Liver (tissue), 9 donors: ENCODE measurements around the gene MST1R. TPM values are rescaled to one million over a fixed set of nuclear protein-coding genes. Genes with fewer than 3 reads are reported as not detected.
A peak's percentile ranks its signal among the peaks of the same experiment; 100 is the strongest.

Experiments used
- DNase-seq: peaks from one replicate; pipeline ENCODE4 v3.0.0-alpha.2; 2017; ENCODE audit warnings: low spot score
- H3K27ac ChIP-seq, 2 donors: one replicate each; pipeline ENCODE4 v1.7.0; 2013; ENCODE audit warnings: inconsistent platforms in 2 of 2, low read length in 2 of 2, control low read depth in 1 of 2, low read depth in 1 of 2, mild to moderate bottlenecking in 1 of 2
- H3K27me3 ChIP-seq, 4 donors: one replicate each; pipeline versions ENCODE4 v1.6.1 to v1.7.0; 2013; ENCODE audit warnings: low read length in 3 of 4, inconsistent platforms in 1 of 4, mild to moderate bottlenecking in 1 of 4, moderate library complexity in 1 of 4; ENCODE audit not compliant: control insufficient read depth in 4 of 4, insufficient read depth in 4 of 4
- H3K36me3 ChIP-seq, 4 donors: one replicate each; pipeline versions ENCODE4 v1.6.1 to v1.7.0; 2013; ENCODE audit warnings: low read length in 3 of 4, mild to moderate bottlenecking in 3 of 4, low read depth in 1 of 4, moderate library complexity in 1 of 4; ENCODE audit not compliant: control insufficient read depth in 4 of 4, insufficient read depth in 3 of 4
- H3K4me1 ChIP-seq, 4 donors: one replicate each; pipeline versions ENCODE4 v1.6.1 to v1.7.0; 2013; ENCODE audit warnings: low read length in 3 of 4, mild to moderate bottlenecking in 3 of 4, moderate library complexity in 1 of 4; ENCODE audit not compliant: control insufficient read depth in 4 of 4, insufficient read depth in 4 of 4
- H3K4me3 ChIP-seq, 3 donors: one replicate each; pipeline versions ENCODE4 v1.6.1 to v1.7.0; 2013; ENCODE audit warnings: low read length in 3 of 3, control low read depth in 1 of 3, low read depth in 1 of 3, mild to moderate bottlenecking in 1 of 3
- H3K9ac ChIP-seq, 2 donors: one replicate each; pipeline ENCODE4 v1.7.0; 2013; ENCODE audit warnings: low read length in 2 of 2, mild to moderate bottlenecking in 2 of 2, moderate library complexity in 2 of 2, control low read depth in 1 of 2, low read depth in 1 of 2
- H3K9me3 ChIP-seq, 4 donors: one replicate each; pipeline versions ENCODE4 v1.6.1 to v1.7.0; 2013; ENCODE audit warnings: low read length in 3 of 4; ENCODE audit not compliant: control insufficient read depth in 4 of 4
- ATF3 ChIP-seq: IDR thresholded peaks from 2 replicates; pipeline ENCODE4 v1.6.1; 2016; ENCODE audit warnings: antibody characterized with exemption
- EGR1 ChIP-seq, 2 donors: IDR thresholded peaks; 2 replicates each; pipeline ENCODE4 v1.6.1; 2016 to 2018; ENCODE audit warnings: antibody characterized with exemption in 2 of 2, low read depth in 2 of 2
- FOXA1 ChIP-seq: IDR thresholded peaks from 2 replicates; pipeline ENCODE4 v1.6.1; 2016; ENCODE audit warnings: antibody characterized with exemption
- FOXA2 ChIP-seq: IDR thresholded peaks from 2 replicates; pipeline ENCODE4 v1.6.1; 2016; ENCODE audit warnings: antibody characterized with exemption
- GABPA ChIP-seq, 2 donors: IDR thresholded peaks in 1 of 2; conservative IDR thresholded peaks in 1 of 2; 2 replicates each; pipeline ENCODE4 v1.6.1; 2016; ENCODE audit warnings: antibody characterized with exemption in 2 of 2, mild to moderate bottlenecking in 1 of 2, moderate library complexity in 1 of 2
- HNF4A ChIP-seq, 2 donors: conservative IDR thresholded peaks; 2 replicates each; pipeline ENCODE4 v1.6.1; 2016; ENCODE audit warnings: antibody characterized with exemption in 2 of 2, mild to moderate bottlenecking in 2 of 2
- HNF4G ChIP-seq: IDR thresholded peaks from 2 replicates; pipeline ENCODE4 v1.6.1; 2016; ENCODE audit warnings: antibody characterized with exemption
- JUND ChIP-seq, 2 donors: IDR thresholded peaks; 2 replicates each; pipeline ENCODE4 v1.6.1; 2016; ENCODE audit warnings: antibody characterized with exemption in 2 of 2
- MAX ChIP-seq: IDR thresholded peaks from 2 replicates; pipeline ENCODE4 v1.6.1; 2016; ENCODE audit warnings: antibody characterized with exemption
- NR2F2 ChIP-seq: IDR thresholded peaks from 2 replicates; pipeline ENCODE4 v1.6.1; 2016; ENCODE audit warnings: antibody characterized with exemption
- RAD21 ChIP-seq, 2 donors: IDR thresholded peaks; 2 replicates each; pipeline ENCODE4 v1.6.1; 2016; ENCODE audit warnings: antibody characterized with exemption in 2 of 2, mild to moderate bottlenecking in 2 of 2
- REST ChIP-seq: IDR thresholded peaks from 2 replicates; pipeline ENCODE4 v1.6.1; 2016; ENCODE audit warnings: antibody characterized with exemption, mild to moderate bottlenecking
- RXRA ChIP-seq, 2 donors: IDR thresholded peaks; 2 replicates each; pipeline ENCODE4 v1.6.1; 2017 to 2018; ENCODE audit warnings: antibody characterized with exemption in 2 of 2, mild to moderate bottlenecking in 1 of 2
- TAF1 ChIP-seq: conservative IDR thresholded peaks from 2 replicates; pipeline ENCODE4 v1.6.1; 2016; ENCODE audit warnings: antibody characterized with exemption, mild to moderate bottlenecking
- YY1 ChIP-seq: IDR thresholded peaks from 2 replicates; pipeline ENCODE4 v1.6.1; 2016; ENCODE audit warnings: antibody characterized with exemption, mild to moderate bottlenecking
- WGBS: extraction: QIAGEN DNeasy Blood & Tissue Kit; methylation state at CpG from one replicate; pipeline ENCODE4 v1.1.7; 2013; 5-methylcytosine and 5-hydroxymethylcytosine counted together
- polyA plus RNA-seq, 2 donors: library from polyadenylated mRNA; stranded (reverse) in 1 of 2; unstranded in 1 of 2; fragments of 200-250 nt in 1 of 2; fragments of >200 nt in 1 of 2; fragmentation: Nextera tagmentation in 1 of 2; extraction: Ambion mirVana in 1 of 2; gene quantifications; one replicate each; pipeline versions ENCODE4 v1.2.1 to v1.2.3, GENCODE V29; 2013 to 2015
- total RNA-seq, 2 donors: library from RNA; depleted of rRNA; stranded (reverse); fragments of >200 nt; gene quantifications; one replicate each; pipeline ENCODE4 v1.2.3, GENCODE V29; 2014
- TF ChIP-seq, protein P1 (sequence below): IDR thresholded peaks from 2 replicates; pipeline ENCODE4 v1.6.1; 2016; ENCODE audit warnings: antibody characterized with exemption
- donor health status: healthy.
- donor health status: healthy.
- donor health status: healthy.
- donor health status: healthy.
- donor health status: healthy.

The MST1R gene
- total and polyA plus RNA-seq, 4 donors: 0.10 to 0.56 (median 0.33) TPM

DNA sequence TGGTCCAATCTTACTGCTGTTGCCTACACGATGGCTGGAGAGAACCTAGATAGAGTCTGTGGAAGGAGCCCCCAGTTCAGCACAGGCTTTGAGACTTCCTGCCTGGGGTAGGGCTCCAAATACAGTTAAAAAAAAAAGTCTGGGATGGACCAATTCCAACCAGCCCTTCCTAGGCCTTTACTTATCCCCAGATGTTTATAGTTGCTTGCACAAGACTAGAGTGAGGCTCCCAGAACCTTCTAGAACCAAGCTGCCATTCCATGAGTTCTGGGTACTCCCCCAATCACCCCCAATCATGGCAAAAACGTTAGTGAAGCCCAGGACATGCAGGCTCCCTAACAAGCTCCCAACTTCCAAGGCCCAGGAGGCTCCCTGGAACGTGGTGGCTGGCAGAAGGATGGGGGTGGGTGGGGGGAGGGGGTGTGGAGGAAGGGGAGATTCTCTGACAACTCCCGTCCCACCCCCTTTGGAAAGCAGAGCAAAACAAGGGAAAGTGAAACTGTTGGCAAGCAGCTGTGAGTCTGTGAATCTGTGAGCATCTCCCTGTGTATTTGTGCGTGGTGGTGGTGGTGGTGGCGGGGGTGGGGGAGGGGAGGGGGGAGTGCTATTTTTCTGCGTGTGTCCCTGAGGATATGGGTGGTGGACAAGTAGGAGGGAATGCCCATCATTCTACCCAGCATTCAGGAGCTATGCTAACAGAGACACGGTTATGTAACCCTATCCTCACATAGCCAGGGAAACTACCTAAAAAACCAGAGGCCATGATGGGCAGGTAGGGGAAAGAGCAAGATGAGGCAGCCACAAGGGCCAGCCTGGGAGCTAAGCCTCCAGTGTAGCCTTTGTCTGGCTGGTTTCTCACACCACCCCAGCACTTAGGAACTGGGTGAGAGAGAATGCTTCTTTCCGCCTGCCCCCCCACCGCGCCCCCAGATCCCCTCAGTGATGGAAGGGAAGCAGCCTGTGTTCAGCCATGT, 2.0 kb downstream of the MST1R start:
- Histone ChIP-seq H3K9ac (no peak overlapping the region), H3K27ac (no peak overlapping the region), H3K4me1 (peaks cover 4 to 14% (median 6%) of the 10 kb centered on the region in 4 donors), H3K4me3 (no peak overlapping the region), H3K36me3 (no peaks in the 10 kb centered on the region), H3K9me3 (no peaks in the 10 kb centered on the region), H3K27me3 (no peaks in the 10 kb centered on the region)
- TF ChIP-seq FOXA2 (no peak), RAD21 (IDR thresholded peaks at IDR 0.05) (no peak), EGR1 (IDR thresholded peaks at IDR 0.05; ENCODE audit: low read depth in 2 of 2) (no peak), ATF3 (no peak), FOXA1 (no peak), NR2F2 (no peak)
- TF ChIP-seq, protein P1, sequence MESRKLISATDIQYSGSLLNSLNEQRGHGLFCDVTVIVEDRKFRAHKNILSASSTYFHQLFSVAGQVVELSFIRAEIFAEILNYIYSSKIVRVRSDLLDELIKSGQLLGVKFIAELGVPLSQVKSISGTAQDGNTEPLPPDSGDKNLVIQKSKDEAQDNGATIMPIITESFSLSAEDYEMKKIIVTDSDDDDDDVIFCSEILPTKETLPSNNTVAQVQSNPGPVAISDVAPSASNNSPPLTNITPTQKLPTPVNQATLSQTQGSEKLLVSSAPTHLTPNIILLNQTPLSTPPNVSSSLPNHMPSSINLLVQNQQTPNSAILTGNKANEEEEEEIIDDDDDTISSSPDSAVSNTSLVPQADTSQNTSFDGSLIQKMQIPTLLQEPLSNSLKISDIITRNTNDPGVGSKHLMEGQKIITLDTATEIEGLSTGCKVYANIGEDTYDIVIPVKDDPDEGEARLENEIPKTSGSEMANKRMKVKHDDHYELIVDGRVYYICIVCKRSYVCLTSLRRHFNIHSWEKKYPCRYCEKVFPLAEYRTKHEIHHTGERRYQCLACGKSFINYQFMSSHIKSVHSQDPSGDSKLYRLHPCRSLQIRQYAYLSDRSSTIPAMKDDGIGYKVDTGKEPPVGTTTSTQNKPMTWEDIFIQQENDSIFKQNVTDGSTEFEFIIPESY: no peak
- WGBS: 65% methylated on average over 11 of the region's 11 CpGs
- no peak for DNase-seq

- H3K9me3 ChIP-seq: no peaks in the 10 kb centered on the region
- no peak overlapping the region for H3K9ac ChIP-seq
- H3K4me3 ChIP-seq: no peak overlapping the region
- TF ChIP-seq HNF4A (conservative IDR thresholded peaks at IDR 0.05) (peak in 1 of 2 donors; percentile 5), YY1 (no peak), FOXA2 (no peak), RAD21 (IDR thresholded peaks at IDR 0.05) (peak in 1 of 2 donors; percentile 54)
- TF ChIP-seq, protein P1: no peak
- no peaks in the 10 kb centered on the region for H3K36me3 ChIP-seq
- no peaks in the 10 kb centered on the region for H3K27me3 ChIP-seq
- no peak for DNase-seq
- H3K27ac ChIP-seq: no peak overlapping the region
- H3K4me1 ChIP-seq: peaks cover 0 to 7% (median 4%) of the 10 kb centered on the region in 4 donors
- 65% methylated on average over 8 of the region's 8 CpGs for WGBS
Observed at GRCh38 chr3:49900491-49901153, 3.1 kb downstream of the MST1R start.

GRCh38 chr3:49899815-49900214, 3.9 kb downstream of the MST1R start:
- Histone ChIP-seq H3K27ac (no peak overlapping the region), H3K4me1 (peaks cover 0 to 7% (median 4%) of the 10 kb centered on the region in 4 donors), H3K9ac (no peak overlapping the region), H3K27me3 (no peaks in the 10 kb centered on the region), H3K36me3 (no peaks in the 10 kb centered on the region), H3K4me3 (no peak overlapping the region), H3K9me3 (no peaks in the 10 kb centered on the region)
- WGBS: 81% methylated on average over 5 of the region's 5 CpGs
- TF ChIP-seq FOXA2 (no peak), HNF4A (conservative IDR thresholded peaks at IDR 0.05) (no peak), RAD21 (IDR thresholded peaks at IDR 0.05) (no peak), HNF4G (no peak), GABPA (IDR thresholded peaks at IDR 0.05 in 1 of 2, conservative IDR thresholded peaks at IDR 0.05 in 1 of 2) (no peak), EGR1 (IDR thresholded peaks at IDR 0.05; ENCODE audit: low read depth in 2 of 2) (no peak), JUND (IDR thresholded peaks at IDR 0.05) (no peak), REST (no peak), RXRA (IDR thresholded peaks at IDR 0.05) (no peak), TAF1 (no peak), MAX (no peak)
- DNase-seq: no peak
